RWPE2 (cell line): Measurements from ENCODE around the gene GGT5.
"Not testable (repeated sequence)": the region's sequence is repeated elsewhere in the genome, so short reads cannot be mapped to it uniquely, and the experiment has no call there.

Experiments used
- ATAC-seq: fragments of 200-7000 bp; cut with Tn5 transposase; 3 replicates; pipeline ENCODE4 v1.9.1; 2021; ENCODE audit warnings: low read depth
- DNase-seq: peaks from one replicate; pipeline ENCODE4 v3.0.0-alpha.2; 2020; ENCODE audit warnings: low spot score
- H3K27ac ChIP-seq: fragments of 450-650 bp; 2 replicates; pipeline ENCODE4 v1.5.1; 2017; ENCODE audit warnings: mild to moderate bottlenecking; ENCODE audit not compliant: poor library complexity, severe bottlenecking
- H3K27me3 ChIP-seq: fragments of 250-450 bp; sonication (Bioruptor Pico); 2 replicates; pipeline ENCODE4 v1.5.1; 2021; ENCODE audit warnings: mild to moderate bottlenecking, moderate library complexity; ENCODE audit not compliant: insufficient read depth, poor library complexity, severe bottlenecking
- H3K36me3 ChIP-seq: fragments of 250-450 bp; sonication (Bioruptor Pico); 2 replicates; pipeline ENCODE4 v1.5.1; 2020; ENCODE audit warnings: low read depth, mild to moderate bottlenecking, moderate library complexity
- H3K4me1 ChIP-seq: fragments of 250-450 bp; sonication (Bioruptor Pico); 2 replicates; pipeline ENCODE4 v1.5.1; 2021; ENCODE audit warnings: mild to moderate bottlenecking, moderate library complexity; ENCODE audit not compliant: insufficient read depth, poor library complexity, severe bottlenecking
- H3K4me3 ChIP-seq: fragments of 250-450 bp; sonication (Bioruptor Pico); 2 replicates; pipeline ENCODE4 v1.5.1; 2021; ENCODE audit warnings: mild to moderate bottlenecking, moderate library complexity; ENCODE audit not compliant: severe bottlenecking
- H3K9me3 ChIP-seq: fragments of 250-450 bp; sonication (Bioruptor Pico); 2 replicates; pipeline ENCODE4 v1.5.1; 2021; ENCODE audit warnings: mild to moderate bottlenecking, moderate library complexity; ENCODE audit not compliant: severe bottlenecking
- TF ChIP-seq, protein P1 (sequence below): fragments of 450-650 bp; IDR thresholded peaks from one replicate; pipeline ENCODE4 v1.5.1; 2017; ENCODE audit warnings: mild to moderate bottlenecking, moderate library complexity; ENCODE audit not compliant: poor library complexity, severe bottlenecking

GGT5 gene

DNA sequence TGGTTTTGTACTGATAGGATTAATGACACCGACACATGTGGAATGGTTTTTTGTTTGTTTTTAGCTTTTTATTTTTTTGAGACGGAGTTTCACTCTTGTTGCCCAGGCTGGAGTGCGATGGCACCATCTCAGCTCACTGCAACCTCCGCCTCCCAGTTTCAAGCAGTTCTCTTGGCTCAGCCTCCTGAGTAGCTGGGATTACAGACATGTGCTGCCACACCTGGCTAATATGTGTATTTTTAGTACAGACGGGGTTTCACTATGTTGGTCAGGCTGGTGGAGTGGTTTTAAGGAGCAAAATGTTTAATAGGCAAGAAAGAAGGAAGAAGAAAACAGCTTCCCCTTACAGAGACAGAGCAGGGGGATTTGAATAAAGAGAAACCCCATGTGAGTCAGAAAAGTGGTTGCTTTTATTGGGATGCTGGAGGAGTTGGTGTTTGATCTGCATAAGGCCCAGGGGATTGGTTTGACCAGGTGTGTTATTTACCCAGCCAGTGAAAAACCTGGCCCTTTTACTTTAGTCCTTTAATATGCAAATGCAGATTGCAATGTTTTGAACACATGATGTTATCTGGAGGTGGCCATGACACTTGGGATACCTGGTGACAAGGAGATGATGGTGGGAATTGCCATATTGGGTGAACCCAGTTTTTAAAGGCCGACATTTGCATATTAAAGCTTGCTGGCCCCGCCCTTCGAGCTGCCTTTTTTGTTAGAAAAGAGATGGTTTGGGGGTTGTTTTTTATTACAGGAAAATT is 39.3 kb downstream of the GGT5 start:
- DNase-seq, result no peak
- H3K27ac ChIP-seq, result peak overlapping the region; percentile 100

DNA sequence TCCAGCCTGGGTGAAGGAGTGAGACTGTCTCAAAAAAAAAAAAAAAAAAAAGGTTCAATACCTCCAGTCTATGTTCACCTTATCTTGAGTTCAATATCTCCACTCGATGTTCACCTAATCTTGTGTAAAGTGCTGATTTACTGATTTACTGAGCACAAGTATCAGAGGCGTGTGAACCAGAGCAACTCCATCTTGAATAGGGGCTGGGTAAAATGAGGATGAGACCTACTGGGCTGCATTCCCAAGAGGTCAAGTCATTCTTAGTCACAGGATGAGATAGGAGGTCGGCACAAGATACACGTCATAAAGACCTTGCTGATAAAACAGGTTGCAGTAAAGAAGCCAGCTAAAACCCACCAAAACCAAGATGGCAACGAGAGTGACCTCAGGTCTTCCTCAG is 41.0 kb downstream of the GGT5 start:
- peaks cover 56% of the 10 kb centered on the region for H3K4me1 ChIP-seq

More for the DNA sequence above, 39.3 kb downstream of the GGT5 start:
- Histone ChIP-seq H3K4me1 (peaks cover 53% of the 10 kb centered on the region), H3K9me3 (no peaks in the 10 kb centered on the region), H3K36me3 (no peaks in the 10 kb centered on the region), H3K27me3 (no peaks in the 10 kb centered on the region), H3K4me3 (no peak overlapping the region)
- TF ChIP-seq, protein P1, sequence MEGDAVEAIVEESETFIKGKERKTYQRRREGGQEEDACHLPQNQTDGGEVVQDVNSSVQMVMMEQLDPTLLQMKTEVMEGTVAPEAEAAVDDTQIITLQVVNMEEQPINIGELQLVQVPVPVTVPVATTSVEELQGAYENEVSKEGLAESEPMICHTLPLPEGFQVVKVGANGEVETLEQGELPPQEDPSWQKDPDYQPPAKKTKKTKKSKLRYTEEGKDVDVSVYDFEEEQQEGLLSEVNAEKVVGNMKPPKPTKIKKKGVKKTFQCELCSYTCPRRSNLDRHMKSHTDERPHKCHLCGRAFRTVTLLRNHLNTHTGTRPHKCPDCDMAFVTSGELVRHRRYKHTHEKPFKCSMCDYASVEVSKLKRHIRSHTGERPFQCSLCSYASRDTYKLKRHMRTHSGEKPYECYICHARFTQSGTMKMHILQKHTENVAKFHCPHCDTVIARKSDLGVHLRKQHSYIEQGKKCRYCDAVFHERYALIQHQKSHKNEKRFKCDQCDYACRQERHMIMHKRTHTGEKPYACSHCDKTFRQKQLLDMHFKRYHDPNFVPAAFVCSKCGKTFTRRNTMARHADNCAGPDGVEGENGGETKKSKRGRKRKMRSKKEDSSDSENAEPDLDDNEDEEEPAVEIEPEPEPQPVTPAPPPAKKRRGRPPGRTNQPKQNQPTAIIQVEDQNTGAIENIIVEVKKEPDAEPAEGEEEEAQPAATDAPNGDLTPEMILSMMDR, result peak; percentile 18
- ATAC-seq, result no peak

DNA sequence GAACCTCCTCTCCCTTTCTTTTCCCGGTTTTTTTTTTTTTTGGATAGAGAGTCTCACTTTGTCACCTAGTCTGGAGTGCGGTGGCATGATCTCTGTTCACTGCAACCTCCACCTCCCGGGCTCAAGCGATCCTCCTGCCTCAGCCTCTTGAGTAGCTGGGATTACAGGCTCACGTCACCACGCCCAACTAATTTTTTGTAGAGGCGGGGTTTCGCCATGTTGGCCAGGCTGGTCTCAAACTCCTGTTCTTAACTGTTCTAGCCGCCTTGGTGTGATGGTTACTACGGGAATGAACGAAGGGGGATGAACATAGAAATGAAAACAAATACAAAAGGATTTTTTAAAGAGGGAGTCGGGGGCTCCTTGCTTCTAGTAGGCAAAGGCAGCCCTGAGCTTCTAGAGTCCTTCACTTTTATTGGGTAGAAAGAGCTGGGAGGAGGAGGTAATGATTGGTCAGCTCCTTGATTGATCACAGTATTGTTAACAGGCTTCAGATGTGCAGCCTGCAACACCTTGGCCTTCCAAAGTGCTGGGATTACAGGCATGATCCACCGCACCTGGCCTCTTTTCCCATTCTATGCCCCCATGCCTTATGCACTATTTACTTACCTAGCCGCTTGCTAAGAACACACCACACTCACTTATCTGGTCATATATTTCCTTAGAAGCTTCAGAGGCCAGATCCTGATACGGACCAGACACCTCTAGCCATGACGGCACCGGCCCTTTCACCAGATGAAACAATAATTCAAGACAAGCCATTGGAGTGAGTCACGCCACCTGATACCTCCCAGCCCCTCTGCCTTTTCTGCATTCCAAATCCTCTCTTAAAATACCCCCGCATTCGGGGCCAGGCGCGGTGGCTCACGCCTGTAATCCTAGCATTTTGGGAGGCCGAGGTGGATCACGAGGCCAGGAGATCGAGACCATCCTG is 42.9 kb downstream of the GGT5 start:
- Histone ChIP-seq H3K27ac (peak overlapping the region; percentile 100), H3K27me3 (no peaks in the 10 kb centered on the region), H3K4me3 (no peak overlapping the region), H3K4me1 (peaks cover 41% of the 10 kb centered on the region), H3K36me3 (no peaks in the 10 kb centered on the region), H3K9me3 (no peaks in the 10 kb centered on the region)
- TF ChIP-seq, protein P1, result no peak
- DNase-seq, result no peak
- peak; percentile 85 for ATAC-seq

More for the DNA sequence above, 41.0 kb downstream of the GGT5 start:
- H3K4me3 ChIP-seq, ATAC-seq, H3K9me3 ChIP-seq, DNase-seq, H3K27me3 ChIP-seq, H3K36me3 ChIP-seq: not testable (repeated sequence)
- peak overlapping the region; percentile 100 for H3K27ac ChIP-seq

DNA sequence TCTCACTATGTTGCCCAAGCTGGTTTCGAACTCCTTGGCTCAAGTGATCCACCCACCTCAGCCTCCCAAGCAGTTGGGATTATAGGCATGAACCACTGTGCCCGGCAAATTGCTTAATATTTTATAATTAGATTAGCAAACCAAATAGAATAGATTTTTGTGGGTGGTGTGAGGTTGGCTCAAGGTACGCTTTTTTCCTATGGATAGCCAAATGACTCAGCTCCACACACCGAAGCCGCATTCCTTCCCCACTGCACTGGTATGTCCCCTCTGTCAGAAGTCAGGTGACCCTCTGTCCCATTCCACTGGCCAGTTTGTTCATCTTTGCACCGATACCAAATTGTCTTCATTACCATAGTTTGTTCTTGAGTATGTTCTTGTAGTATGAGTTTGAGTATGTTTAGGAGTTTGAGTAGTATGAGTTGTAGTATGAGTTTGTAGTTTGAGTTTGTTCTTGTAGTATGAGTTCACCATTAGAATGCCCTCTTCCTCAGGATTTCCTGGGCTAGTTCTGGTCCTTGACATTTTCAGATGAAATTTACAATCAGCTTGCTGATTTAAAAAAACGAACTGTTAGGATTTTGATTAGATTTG is 44.2 kb downstream of the GGT5 start:
- Histone ChIP-seq H3K9me3 (no peaks in the 10 kb centered on the region), H3K4me3 (no peak overlapping the region), H3K27ac (peak overlapping the region; percentile 100), H3K36me3 (no peaks in the 10 kb centered on the region), H3K4me1 (peaks cover 33% of the 10 kb centered on the region), H3K27me3 (no peaks in the 10 kb centered on the region)
- TF ChIP-seq, protein P1, result no peak
- no peak for DNase-seq
- ATAC-seq, result peak; percentile 92

DNA sequence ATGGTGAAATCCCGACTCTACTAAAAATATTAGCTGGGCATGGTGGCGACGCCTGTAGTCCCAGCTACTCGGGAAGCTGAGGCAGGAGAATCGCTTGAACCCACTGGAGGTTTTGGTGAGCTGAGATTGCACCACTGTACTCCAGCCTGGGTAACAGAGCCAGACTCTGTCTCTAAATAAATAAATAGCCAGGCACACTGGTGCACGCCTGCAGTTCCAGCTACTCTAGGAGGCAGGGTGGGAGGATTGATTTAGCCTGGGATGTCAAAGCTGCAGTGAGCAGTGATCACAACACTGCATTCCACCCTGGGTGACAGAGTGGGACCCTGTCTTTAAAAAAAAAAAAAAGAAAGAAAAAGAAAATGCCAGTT is 46.2 kb downstream of the GGT5 start:
- no peak for ATAC-seq
- no peaks in the 10 kb centered on the region for H3K36me3 ChIP-seq

More for the DNA sequence above, 46.2 kb downstream of the GGT5 start:
- Histone ChIP-seq H3K9me3 (no peaks in the 10 kb centered on the region), H3K27ac (peak overlapping the region; percentile 100), H3K27me3 (no peaks in the 10 kb centered on the region), H3K4me3 (no peak overlapping the region), H3K4me1 (peaks cover 33% of the 10 kb centered on the region)
- TF ChIP-seq, protein P1, result no peak
- no peak for DNase-seq
